HepG2 (cell line): ENCODE results near the gene TEX14. TPM values are rescaled to one million over a fixed set of nuclear protein-coding genes. Genes with fewer than 3 reads are reported as not detected.
A peak's percentile ranks its signal among the peaks of the same experiment; 100 is the strongest.

Experiments used
- GLI4 ChIP-seq: sonication (generic); formaldehyde crosslinking; IDR thresholded peaks from 2 replicates; pipeline ENCODE4 v1.5.1; 2020; ENCODE audit warnings: missing genetic modification reagents, mild to moderate bottlenecking, moderate library complexity, borderline replicate concordance
- HNF4A ChIP-seq: sonication (generic); formaldehyde crosslinking; IDR thresholded peaks from 2 replicates; pipeline ENCODE4 v1.4.0; 2020; ENCODE audit warnings: missing genetic modification reagents
- KDM3A ChIP-seq: IDR thresholded peaks from 2 replicates; pipeline ENCODE4 v1.6.1; 2018; ENCODE audit warnings: low read depth, missing compliant biosample characterization
- MED13 ChIP-seq: sonication (generic); formaldehyde crosslinking; IDR thresholded peaks from 2 replicates; pipeline ENCODE4 v1.5.0; 2020; ENCODE audit warnings: missing genetic modification reagents
- NBN ChIP-seq: fragments of 450-650 bp; conservative IDR thresholded peaks from 2 replicates; pipeline ENCODE4 v1.6.1; 2017
- NFAT5 ChIP-seq: sonication (generic); formaldehyde crosslinking; IDR thresholded peaks from 2 replicates; pipeline ENCODE4 v1.4.0; 2020; ENCODE audit warnings: missing genetic modification reagents
- PHF8 ChIP-seq: sonication (generic); formaldehyde crosslinking; IDR thresholded peaks from 2 replicates; pipeline ENCODE4 v1.5.0; 2020; ENCODE audit warnings: missing genetic modification reagents
- TFDP1 ChIP-seq: IDR thresholded peaks from 2 replicates; pipeline ENCODE4 v1.6.1; 2016; ENCODE audit warnings: missing compliant biosample characterization, missing genetic modification reagents, borderline replicate concordance
- ZFP36L2 ChIP-seq: sonication (generic); formaldehyde crosslinking; IDR thresholded peaks from 2 replicates; pipeline ENCODE4 v1.4.0; 2020; ENCODE audit warnings: missing genetic modification reagents
- ZKSCAN1 ChIP-seq: fragments of 150-350 bp; IDR thresholded peaks from 2 replicates; pipeline ENCODE4 v1.6.1; 2014; ENCODE audit warnings: low read length
- ZNF205 ChIP-seq: IDR thresholded peaks from 2 replicates; pipeline ENCODE4 v1.6.1; 2018; ENCODE audit warnings: missing biosample characterization, missing genetic modification reagents
- ZNF224 ChIP-seq: sonication (generic); formaldehyde crosslinking; IDR thresholded peaks from 2 replicates; pipeline ENCODE4 v1.5.0; 2020; ENCODE audit warnings: mild to moderate bottlenecking, missing genetic modification reagents
- ZNF501 ChIP-seq: sonication (generic); formaldehyde crosslinking; IDR thresholded peaks from 2 replicates; pipeline ENCODE4 v1.5.1; 2020; ENCODE audit warnings: mild to moderate bottlenecking, moderate library complexity, missing genetic modification reagents
- ZNF547 ChIP-seq: sonication (generic); formaldehyde crosslinking; IDR thresholded peaks from 2 replicates; pipeline ENCODE4 v1.5.1; 2020; ENCODE audit warnings: mild to moderate bottlenecking, missing genetic modification reagents
- ZNF563 ChIP-seq: sonication (generic); formaldehyde crosslinking; IDR thresholded peaks from 2 replicates; pipeline ENCODE4 v1.8.0; 2022; ENCODE audit warnings: mild to moderate bottlenecking, moderate library complexity, missing genetic modification reagents
- ZNF597 ChIP-seq: sonication (generic); formaldehyde crosslinking; IDR thresholded peaks from 2 replicates; pipeline ENCODE4 v1.5.0; 2020; ENCODE audit warnings: missing genetic modification reagents
- ZNF775 ChIP-seq: sonication (generic); formaldehyde crosslinking; IDR thresholded peaks from 2 replicates; pipeline ENCODE4 v1.4.0; 2020; ENCODE audit warnings: missing genetic modification reagents, mild to moderate bottlenecking, moderate library complexity, borderline replicate concordance
- ZNF776 ChIP-seq: sonication (generic); formaldehyde crosslinking; IDR thresholded peaks from 2 replicates; pipeline ENCODE4 v1.4.0; 2020; ENCODE audit warnings: mild to moderate bottlenecking, missing genetic modification reagents
- ZSCAN12 ChIP-seq: sonication (generic); formaldehyde crosslinking; IDR thresholded peaks from 2 replicates; pipeline ENCODE4 v1.9.0; 2021; ENCODE audit warnings: mild to moderate bottlenecking, missing genetic modification reagents
- polyA plus RNA-seq, 8 experiments: library from polyadenylated mRNA; depleted of rRNA in 3 of 8; stranded (reverse) in 7 of 8; unstranded in 1 of 8; fragments of >200 nt; fragmentation: Illumina TruSeq in 4 of 8; extraction: Trizol in 4 of 8; gene quantifications; 2 replicates each; pipeline versions ENCODE4 v1.2.1 to v1.2.3, GENCODE V29; 2011 to 2016; ENCODE audit warnings: low read depth in 4 of 8, missing spikeins in 1 of 8, mixed read lengths in 1 of 8; ENCODE audit not compliant: insufficient read depth in 1 of 8
- total RNA-seq, 5 experiments: library from RNA; depleted of rRNA; stranded (reverse); fragments of >200 nt; fragmentation: Illumina TruSeq; extraction: Trizol; gene quantifications; 2 replicates each; pipeline ENCODE4 v1.2.3, GENCODE V29; 2016; ENCODE audit warnings: low read depth in 1 of 5
- TF ChIP-seq, protein P1 (sequence below): sonication (generic); formaldehyde crosslinking; IDR thresholded peaks from 2 replicates; pipeline ENCODE4 v1.5.0; 2020; ENCODE audit warnings: missing genetic modification reagents

TEX14 gene
- total and polyA plus RNA-seq, 2 of the 13 experiments (the other 11 are each of a cell fraction or from before 2014, with no cell fraction given), result 0.04 to 0.07 TPM

DNA sequence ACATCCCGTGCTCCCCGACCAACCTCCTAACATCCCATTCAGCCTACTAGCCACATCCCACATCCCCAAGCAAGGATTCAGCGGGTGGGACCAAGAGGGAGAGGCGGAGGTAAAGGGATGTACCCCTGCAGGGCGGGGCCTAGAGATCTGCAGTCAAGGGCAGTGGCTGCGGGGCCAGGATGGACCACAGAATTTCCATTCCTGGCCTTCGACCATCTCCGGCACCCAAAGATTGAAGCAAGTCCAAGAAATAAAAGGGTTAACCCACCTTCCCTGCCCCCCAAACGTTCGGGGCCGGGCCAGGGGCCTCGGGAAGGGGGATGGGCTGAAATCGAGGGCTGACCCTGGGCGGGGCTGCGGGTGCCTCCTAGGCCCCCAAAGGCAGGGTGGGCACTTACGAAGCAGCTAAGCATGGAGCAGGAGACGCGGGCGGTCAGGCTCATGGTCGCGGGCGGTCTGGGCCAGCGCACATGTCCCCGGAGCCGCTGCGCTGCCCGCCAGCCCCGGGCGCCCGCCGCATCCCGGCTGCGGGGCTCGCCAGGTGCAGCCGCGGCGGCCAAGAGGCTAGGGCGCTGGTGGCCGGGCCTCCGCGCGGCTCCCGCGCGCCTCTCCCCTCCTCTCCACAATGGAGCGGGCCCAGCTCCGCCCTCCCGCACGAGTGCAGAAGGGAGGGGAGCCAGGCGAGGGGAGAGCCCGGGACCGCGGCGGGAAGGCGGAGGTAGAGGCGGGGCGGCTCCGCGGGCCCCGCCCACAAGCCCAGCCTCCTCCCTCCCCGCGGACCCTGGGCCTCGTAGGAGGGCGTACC, 177.7 kb downstream of the TEX14 start, which contains the start of gene MTMR4 (continued):
- TF ChIP-seq ZNF597 (CRISPR knock-in tag) (no peak), KDM3A (CRISPR knock-in tag) (no peak), ZNF205 (CRISPR knock-in tag) (no peak), ZFP36L2 (CRISPR knock-in tag) (no peak), TFDP1 (peak; percentile 76; the same call in 1 of the 2 replicates), ZNF775 (CRISPR knock-in tag) (no peak), HNF4A (CRISPR knock-in tag) (no peak), ZSCAN12 (CRISPR knock-in tag) (no peak), ZKSCAN1 (no peak), ZNF501 (CRISPR knock-in tag) (peak; percentile 62; the same call in 1 of the 2 replicates), MED13 (no peak), NFAT5 (CRISPR knock-in tag) (no peak), ZNF563 (CRISPR knock-in tag) (peak; percentile 15; the same call in 1 of the 2 replicates), ZNF776 (0 out of 2 replicates have a peak, but pooled peaks have one; percentile 38), ZNF224 (no peak), PHF8 (CRISPR knock-in tag) (peak; percentile 57; the same call in 1 of the 2 replicates), ZNF547 (CRISPR knock-in tag) (no peak), GLI4 (CRISPR knock-in tag) (peak; percentile 79; the same call in 1 of the 2 replicates), NBN (no peak)
- TF ChIP-seq, protein P1, sequence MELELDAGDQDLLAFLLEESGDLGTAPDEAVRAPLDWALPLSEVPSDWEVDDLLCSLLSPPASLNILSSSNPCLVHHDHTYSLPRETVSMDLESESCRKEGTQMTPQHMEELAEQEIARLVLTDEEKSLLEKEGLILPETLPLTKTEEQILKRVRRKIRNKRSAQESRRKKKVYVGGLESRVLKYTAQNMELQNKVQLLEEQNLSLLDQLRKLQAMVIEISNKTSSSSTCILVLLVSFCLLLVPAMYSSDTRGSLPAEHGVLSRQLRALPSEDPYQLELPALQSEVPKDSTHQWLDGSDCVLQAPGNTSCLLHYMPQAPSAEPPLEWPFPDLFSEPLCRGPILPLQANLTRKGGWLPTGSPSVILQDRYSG (CRISPR knock-in tag), result no peak
